ENCODE results near the gene ADAMTS20.

ADAMTS20 gene

GRCh38 chr12:43336962-43337555 lies 214.9 kb downstream of the ADAMTS20 start:
- Histone ChIP-seq H3K27ac (no peak overlapping the region; a peak in 1 of 22 replicates), H3K9ac (no peak overlapping the region), H3K27me3 (no peaks in the 10 kb centered on the region), H4K20me1 (no peaks in the 10 kb centered on the region), H3K36me3 (no peaks in the 10 kb centered on the region), H3K4me3 (no peak overlapping the region), H3K9me3 (replicated peaks in 1 of 11) (no peaks in the 10 kb centered on the region), H3K4me1 (peaks cover 16 to 25% (median 21%) of the 10 kb centered on the region in 10 experiments), H3K4me2 (peak overlapping the region in 3 of 11 experiments; percentile 64 to 70 (median 68); a peak in 2 of 22 replicates)
- TF ChIP-seq Cebpa-rat (IDR thresholded peaks at IDR 0.05), result no peak

GRCh38 chr12:43333644-43334043 lies 218.4 kb downstream of the ADAMTS20 start:
- Histone ChIP-seq H3K27ac (no peak overlapping the region), H3K9me3 (replicated peaks in 1 of 11) (no peaks in the 10 kb centered on the region), H3K4me1 (peaks cover 12 to 16% (median 15%) of the 10 kb centered on the region in 10 experiments), H3K4me3 (no peak overlapping the region), H3K36me3 (no peaks in the 10 kb centered on the region), H3K27me3 (no peaks in the 10 kb centered on the region), H4K20me1 (no peaks in the 10 kb centered on the region), H3K9ac (no peak overlapping the region), H3K4me2 (no peak overlapping the region)
- no peak for TF ChIP-seq Cebpa-rat (IDR thresholded peaks at IDR 0.05)

- no peaks in the 10 kb centered on the region for H3K27me3 ChIP-seq
- H3K36me3 ChIP-seq, result no peaks in the 10 kb centered on the region
- no peaks in the 10 kb centered on the region for H3K9me3 ChIP-seq (replicated peaks in 1 of 11)
- H3K9ac ChIP-seq, result no peak overlapping the region
- H3K27ac ChIP-seq, result no peak overlapping the region
- H3K4me3 ChIP-seq, result no peak overlapping the region
- no peak for TF ChIP-seq Cebpa-rat (IDR thresholded peaks at IDR 0.05)
- H3K4me2 ChIP-seq, result no peak overlapping the region
- H4K20me1 ChIP-seq, result no peaks in the 10 kb centered on the region
- peaks cover 6 to 11% (median 10%) of the 10 kb centered on the region in 10 experiments for H3K4me1 ChIP-seq
These were observed 218.9 kb downstream of the ADAMTS20 start for GRCh38 chr12:43332977-43333640.

- H3K4me2 ChIP-seq, result no peak overlapping the region
These were observed 220.1 kb downstream of the ADAMTS20 start for GRCh38 chr12:43331935-43332334.

GRCh38 chr12:43329375-43329774 lies 222.6 kb downstream of the ADAMTS20 start:
- Histone ChIP-seq H3K4me2 (no peak overlapping the region), H3K27ac (no peak overlapping the region), H3K36me3 (no peaks in the 10 kb centered on the region), H3K27me3 (no peaks in the 10 kb centered on the region), H3K4me1 (no peaks in the 10 kb centered on the region), H4K20me1 (no peaks in the 10 kb centered on the region), H3K4me3 (no peak overlapping the region), H3K9me3 (replicated peaks in 1 of 11) (peaks cover 0 to 5% (median 0%) of the 10 kb centered on the region in 11 experiments; a peak in 1 of 22 replicates), H3K9ac (no peak overlapping the region)
- no peak for TF ChIP-seq Cebpa-rat (IDR thresholded peaks at IDR 0.05)

More at GRCh38 chr12:43331935-43332334, 220.1 kb downstream of the ADAMTS20 start:
- Histone ChIP-seq H3K4me1 (no peaks in the 10 kb centered on the region), H3K9me3 (replicated peaks in 1 of 11) (peaks cover 0 to 5% (median 0%) of the 10 kb centered on the region in 11 experiments; a peak in 1 of 22 replicates), H3K27ac (no peak overlapping the region), H4K20me1 (no peaks in the 10 kb centered on the region), H3K27me3 (no peaks in the 10 kb centered on the region), H3K4me3 (no peak overlapping the region), H3K36me3 (no peaks in the 10 kb centered on the region), H3K9ac (no peak overlapping the region)
- TF ChIP-seq Cebpa-rat (IDR thresholded peaks at IDR 0.05), result no peak

GRCh38 chr12:43325786-43326185 lies 226.2 kb downstream of the ADAMTS20 start:
- no peak overlapping the region for H3K4me3 ChIP-seq
- H3K9me3 ChIP-seq (replicated peaks in 1 of 11), result peaks cover 0 to 5% (median 0%) of the 10 kb centered on the region in 11 experiments; a peak in 1 of 22 replicates
- no peak for TF ChIP-seq Cebpa-rat (IDR thresholded peaks at IDR 0.05)
- no peak overlapping the region for H3K4me2 ChIP-seq
- no peaks in the 10 kb centered on the region for H3K27me3 ChIP-seq
- H4K20me1 ChIP-seq, result no peaks in the 10 kb centered on the region
- no peak overlapping the region for H3K9ac ChIP-seq
- no peak overlapping the region for H3K27ac ChIP-seq
- no peaks in the 10 kb centered on the region for H3K36me3 ChIP-seq
- no peaks in the 10 kb centered on the region for H3K4me1 ChIP-seq

- Histone ChIP-seq H3K27ac (no peak overlapping the region), H3K4me2 (no peak overlapping the region), H3K9ac (no peak overlapping the region), H3K27me3 (no peaks in the 10 kb centered on the region), H3K4me1 (no peaks in the 10 kb centered on the region), H3K4me3 (no peak overlapping the region), H3K9me3 (replicated peaks in 1 of 11) (no peaks in the 10 kb centered on the region), H4K20me1 (no peaks in the 10 kb centered on the region), H3K36me3 (no peaks in the 10 kb centered on the region)
- no peak for TF ChIP-seq Cebpa-rat (IDR thresholded peaks at IDR 0.05)
These were observed 231.7 kb downstream of the ADAMTS20 start for GRCh38 chr12:43320281-43320680.

- no peaks in the 10 kb centered on the region for H3K9me3 ChIP-seq (replicated peaks in 1 of 11)
- H3K36me3 ChIP-seq, result no peaks in the 10 kb centered on the region
- H3K4me2 ChIP-seq, result no peak overlapping the region
- TF ChIP-seq Cebpa-rat (IDR thresholded peaks at IDR 0.05), result no peak
- H3K4me1 ChIP-seq, result no peaks in the 10 kb centered on the region; a peak in 1 of 20 replicates
- no peaks in the 10 kb centered on the region for H3K27me3 ChIP-seq
- H4K20me1 ChIP-seq, result no peaks in the 10 kb centered on the region
- no peak overlapping the region for H3K27ac ChIP-seq
- no peak overlapping the region for H3K9ac ChIP-seq
- no peak overlapping the region for H3K4me3 ChIP-seq
These were observed 234.0 kb downstream of the ADAMTS20 start for GRCh38 chr12:43318021-43318420.

GRCh38 chr12:43317156-43317555 lies 234.8 kb downstream of the ADAMTS20 start:
- Histone ChIP-seq H3K9ac (no peak overlapping the region), H3K27me3 (no peaks in the 10 kb centered on the region), H3K9me3 (replicated peaks in 1 of 11) (no peaks in the 10 kb centered on the region), H3K27ac (no peak overlapping the region), H3K4me3 (no peak overlapping the region), H3K36me3 (no peaks in the 10 kb centered on the region), H3K4me1 (no peaks in the 10 kb centered on the region; a peak in 1 of 20 replicates), H4K20me1 (no peaks in the 10 kb centered on the region), H3K4me2 (no peak overlapping the region)
- TF ChIP-seq Cebpa-rat (IDR thresholded peaks at IDR 0.05), result no peak

GRCh38 chr12:43316520-43316919 lies 235.5 kb downstream of the ADAMTS20 start:
- no peaks in the 10 kb centered on the region; a peak in 1 of 20 replicates for H3K4me1 ChIP-seq
- no peak for TF ChIP-seq Cebpa-rat (IDR thresholded peaks at IDR 0.05)
- no peak overlapping the region for H3K4me3 ChIP-seq
- H4K20me1 ChIP-seq, result no peaks in the 10 kb centered on the region
- no peak overlapping the region for H3K4me2 ChIP-seq
- H3K36me3 ChIP-seq, result no peaks in the 10 kb centered on the region
- H3K27ac ChIP-seq, result no peak overlapping the region
- H3K9me3 ChIP-seq (replicated peaks in 1 of 11), result no peaks in the 10 kb centered on the region
- H3K9ac ChIP-seq, result no peak overlapping the region
- H3K27me3 ChIP-seq, result no peaks in the 10 kb centered on the region

Measured in BLaER1 treated with 17β-estradiol and CSF1 and Interleukin-3, amounts not matched to agents 10 nM and 100 nM (cell line).